DMS 273 treated with DMSO at 0.1 percent for 48 hours (cell line): ENCODE results near the gene PIP4K2C.
"Not testable (repeated sequence)": the region's sequence is repeated elsewhere in the genome, so short reads cannot be mapped to it uniquely, and the experiment has no call there.

ENCODE experiments used
- DNase-seq: peaks from one replicate; lab custom pipeline; 2025; lab: John Stamatoyannopoulos, UW

The PIP4K2C gene

DNA sequence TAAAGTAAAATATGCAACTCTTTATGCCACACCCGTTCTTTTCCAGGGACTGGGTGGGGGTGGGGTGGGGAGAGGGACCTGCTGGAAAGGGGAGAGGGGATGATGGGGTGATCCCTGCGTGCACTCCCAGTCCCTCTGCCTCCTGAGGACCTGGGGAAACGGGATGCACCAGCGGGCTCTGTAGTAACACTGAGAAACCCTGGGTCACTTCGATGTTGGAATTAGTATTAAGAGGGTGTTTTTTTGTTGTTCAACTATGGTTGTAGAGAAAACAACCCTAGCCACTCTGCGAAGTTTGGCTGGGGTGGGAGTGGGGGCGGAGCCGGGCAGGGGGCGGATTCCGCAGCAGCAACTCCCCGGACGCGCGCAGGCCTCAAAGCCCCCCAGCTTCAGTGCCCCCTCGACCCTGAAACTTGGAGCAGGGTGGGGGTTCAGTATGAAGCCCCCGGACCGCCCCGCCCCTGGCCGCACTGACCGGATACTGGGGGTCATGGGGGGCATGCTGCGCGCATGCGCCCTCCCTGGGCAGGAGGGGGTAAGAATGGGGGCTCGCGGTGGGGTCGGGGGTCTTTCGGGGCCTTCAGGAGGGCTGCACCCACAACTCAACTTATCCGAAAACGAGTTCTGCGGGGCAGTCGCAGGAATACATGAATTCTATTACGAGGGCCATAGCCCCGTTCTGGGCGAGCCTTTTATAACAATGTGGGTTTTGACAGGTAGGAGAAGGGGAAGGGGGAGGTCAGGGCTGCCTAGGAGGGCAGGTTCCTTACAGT lies 19.0 kb downstream of the PIP4K2C start:
- DNase-seq: no peak

DNA sequence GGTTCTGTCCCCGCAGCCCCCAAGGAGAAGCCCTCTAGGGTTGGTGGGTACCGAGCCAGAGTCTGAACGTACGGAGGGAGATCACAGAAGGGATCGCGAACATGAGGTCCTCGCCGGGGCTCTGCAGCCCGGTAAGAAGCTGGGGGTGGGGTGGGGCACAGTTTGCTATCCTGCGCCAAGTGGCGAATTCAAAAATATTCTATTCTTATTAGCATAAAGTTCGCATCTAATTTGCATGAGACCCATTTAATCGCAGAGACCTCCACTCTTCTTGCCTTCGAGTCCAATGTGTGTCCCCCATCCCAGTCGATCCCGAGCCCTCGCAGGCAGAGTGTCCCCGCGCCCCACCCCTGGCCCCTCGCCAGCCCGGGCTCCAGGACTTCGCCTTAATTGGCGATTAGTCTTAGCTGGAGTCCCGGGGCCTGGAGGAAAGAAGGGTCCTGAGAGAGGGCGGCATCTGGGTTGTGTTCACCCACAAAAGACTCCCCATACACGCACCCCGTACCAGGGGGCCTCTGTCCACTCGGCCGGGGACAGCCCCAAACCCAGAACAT lies 19.6 kb downstream of the PIP4K2C start:
- DNase-seq: no peak

DNA sequence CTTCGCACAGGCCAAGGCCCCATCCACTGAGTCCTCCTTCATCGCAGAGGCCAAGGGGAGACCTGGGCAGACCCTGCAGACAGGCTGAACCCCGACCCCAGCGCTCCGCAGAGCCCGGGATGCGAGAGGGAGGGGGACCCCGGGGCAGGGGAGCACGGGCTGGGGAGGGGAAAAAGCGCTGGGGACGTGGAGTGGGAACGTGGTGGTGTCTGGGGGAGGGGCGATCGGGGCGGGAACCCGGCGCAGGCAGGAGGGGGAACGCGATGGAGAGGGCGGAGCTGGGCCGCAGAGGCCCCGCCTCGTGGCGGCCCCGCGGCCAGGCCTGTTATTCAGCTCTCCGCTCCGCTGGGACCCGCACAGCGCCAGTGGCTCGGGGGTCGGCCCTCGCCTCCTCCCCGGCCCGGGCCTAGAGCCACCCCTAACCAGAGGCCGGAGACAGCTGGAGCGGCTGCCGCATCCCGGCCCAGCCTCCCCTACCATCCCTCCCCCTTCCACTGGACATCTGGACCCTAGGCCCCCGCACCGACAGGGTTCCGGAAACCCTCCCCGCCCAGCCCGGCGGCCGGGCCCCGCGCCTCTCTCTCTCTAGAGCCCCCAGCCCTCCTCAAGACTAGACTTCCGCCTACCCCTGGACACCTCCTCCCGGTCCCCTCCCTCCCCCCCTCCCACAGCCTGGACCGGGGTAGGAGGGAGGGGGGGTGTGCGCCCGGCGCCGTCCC lies 20.3 kb downstream of the PIP4K2C start, which contains the start of gene ARHGEF25:
Gene ARHGEF25, plus strand, starts transcription at position 328 of the 719 bp plus-strand sequence. CDS start 460 bp downstream, outside the sequence.
- no peak for DNase-seq

DNA sequence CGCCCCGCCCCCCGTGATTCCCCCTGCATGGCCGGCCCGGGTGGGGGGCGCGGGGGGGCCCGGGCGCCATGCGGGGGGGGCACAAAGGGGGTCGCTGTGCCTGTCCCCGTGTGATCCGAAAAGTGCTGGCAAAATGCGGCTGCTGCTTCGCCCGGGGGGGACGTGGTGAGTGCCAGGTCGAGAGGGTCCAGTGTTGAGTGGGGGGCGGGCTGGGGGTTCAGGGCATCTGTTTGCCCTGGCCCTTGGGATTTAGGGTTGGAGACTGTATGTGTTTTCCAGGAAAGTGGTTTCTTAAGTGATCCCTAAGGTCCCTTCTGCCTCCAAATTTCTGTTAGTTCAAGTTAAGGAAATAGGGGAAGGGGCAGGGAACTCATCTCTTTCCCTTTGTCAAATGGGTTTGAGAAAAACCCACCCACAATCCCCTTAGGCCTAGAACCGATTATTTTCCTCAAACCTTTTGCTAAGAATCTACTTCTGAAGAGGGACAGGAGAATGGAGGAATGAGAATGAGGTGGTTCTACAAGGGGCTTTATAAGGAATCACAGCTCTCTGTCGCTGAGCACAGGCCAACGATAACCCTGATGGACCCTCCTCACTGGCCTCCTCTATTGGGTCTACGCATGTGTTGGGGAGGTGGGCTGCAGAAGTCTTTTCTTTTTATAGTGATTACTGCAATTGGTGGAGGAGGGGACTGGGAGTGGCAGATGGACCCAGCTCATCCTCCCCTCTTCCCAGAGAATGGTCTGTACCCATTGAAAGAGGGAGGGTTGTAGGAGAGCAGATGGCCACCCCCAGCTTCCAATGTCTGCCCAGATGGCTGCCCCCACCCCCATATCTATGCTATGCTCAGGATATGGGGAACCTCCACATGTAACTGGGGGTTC lies 21.1 kb downstream of the PIP4K2C start:
- DNase-seq: peak; percentile 79

DNA sequence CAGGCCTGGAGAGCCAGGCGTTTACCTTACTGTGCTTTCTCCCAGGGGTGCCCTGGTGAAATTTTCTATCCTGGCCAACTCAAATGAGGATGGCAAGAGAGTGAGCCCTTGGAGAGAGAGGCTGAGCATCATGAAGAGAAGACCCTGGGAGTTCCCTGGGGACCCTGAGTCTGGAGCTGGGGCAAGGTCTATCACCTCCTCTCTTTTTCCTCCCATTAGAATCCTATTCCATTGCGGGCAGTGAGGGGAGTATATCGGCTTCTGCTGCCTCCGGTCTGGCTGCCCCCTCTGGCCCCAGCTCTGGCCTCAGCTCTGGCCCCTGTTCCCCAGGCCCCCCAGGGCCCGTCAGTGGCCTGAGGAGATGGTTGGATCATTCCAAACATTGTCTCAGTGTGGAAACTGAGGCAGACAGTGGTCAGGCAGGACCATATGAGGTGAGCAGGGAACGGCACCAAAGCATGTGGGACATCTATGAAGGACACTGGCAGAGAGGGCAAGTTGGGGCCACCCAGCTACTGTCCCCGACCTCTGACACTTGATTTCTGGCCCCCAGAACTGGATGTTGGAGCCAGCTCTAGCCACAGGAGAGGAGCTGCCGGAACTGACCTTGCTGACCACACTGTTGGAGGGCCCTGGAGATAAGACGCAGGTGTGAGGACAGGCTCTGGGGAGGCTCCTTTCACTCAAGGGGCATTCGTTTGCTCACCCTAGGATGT lies 21.9 kb downstream of the PIP4K2C start:
- no peak for DNase-seq

DNA sequence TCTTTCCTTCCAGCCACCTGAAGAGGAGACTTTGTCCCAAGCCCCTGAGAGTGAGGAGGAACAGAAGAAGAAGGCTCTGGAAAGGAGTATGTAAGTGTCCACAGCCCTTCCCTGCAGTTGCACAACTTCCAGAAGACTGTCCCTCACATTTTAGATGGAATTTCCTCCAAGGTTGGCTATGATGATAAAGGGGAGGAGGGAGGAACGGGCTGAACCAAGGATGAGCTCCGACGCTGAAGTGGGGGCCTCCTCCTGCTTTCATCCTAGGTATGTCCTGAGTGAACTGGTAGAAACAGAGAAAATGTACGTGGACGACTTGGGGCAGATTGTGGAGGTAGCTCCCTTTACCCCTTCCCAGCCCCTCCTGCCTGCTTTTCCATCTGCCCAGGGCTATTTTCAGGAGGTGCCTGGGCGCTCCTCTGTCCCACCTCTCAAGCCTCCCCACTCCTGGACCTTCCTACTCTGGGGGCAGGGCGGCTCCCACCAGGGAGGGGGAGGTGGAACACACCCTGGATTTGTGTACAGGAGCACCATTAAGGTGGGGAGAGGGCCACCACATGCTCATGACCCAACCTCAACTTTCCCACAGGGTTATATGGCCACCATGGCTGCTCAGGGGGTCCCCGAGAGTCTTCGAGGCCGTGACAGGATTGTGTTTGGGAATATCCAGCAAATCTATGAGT lies 22.6 kb downstream of the PIP4K2C start:
- no peak for DNase-seq

DNA sequence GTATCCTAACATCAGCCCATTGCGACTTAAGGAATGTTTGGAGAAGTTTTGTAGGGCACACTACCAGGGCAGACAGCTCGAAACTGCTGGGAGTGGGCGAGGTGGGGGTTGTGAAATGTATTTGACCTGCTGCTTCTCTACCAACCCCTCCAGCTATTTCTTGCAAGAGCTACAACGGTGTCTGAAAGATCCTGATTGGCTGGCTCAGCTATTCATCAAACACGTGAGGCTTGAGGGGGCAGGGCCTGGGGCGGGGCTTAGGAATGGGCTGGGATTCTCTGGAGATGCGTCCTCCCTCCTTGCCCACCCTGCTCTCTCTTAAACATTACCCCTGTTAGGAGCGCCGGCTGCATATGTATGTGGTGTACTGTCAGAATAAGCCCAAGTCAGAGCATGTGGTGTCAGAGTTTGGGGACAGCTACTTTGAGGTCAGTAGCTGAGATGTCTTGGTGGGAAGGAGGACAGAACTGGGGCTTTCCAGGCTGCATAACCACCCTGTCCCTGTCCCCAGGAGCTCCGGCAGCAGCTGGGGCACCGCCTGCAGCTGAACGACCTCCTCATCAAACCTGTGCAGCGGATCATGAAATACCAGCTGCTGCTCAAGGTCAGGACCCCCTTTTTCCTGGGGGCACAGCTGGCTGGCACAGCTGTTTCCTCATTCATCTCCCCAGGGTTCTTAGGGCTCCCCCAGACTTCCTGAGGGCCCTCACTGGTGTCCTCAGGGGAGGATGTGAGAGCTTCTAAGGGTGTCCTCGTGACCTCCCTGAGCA lies 23.4 kb downstream of the PIP4K2C start:
- DNase-seq: no peak

DNA sequence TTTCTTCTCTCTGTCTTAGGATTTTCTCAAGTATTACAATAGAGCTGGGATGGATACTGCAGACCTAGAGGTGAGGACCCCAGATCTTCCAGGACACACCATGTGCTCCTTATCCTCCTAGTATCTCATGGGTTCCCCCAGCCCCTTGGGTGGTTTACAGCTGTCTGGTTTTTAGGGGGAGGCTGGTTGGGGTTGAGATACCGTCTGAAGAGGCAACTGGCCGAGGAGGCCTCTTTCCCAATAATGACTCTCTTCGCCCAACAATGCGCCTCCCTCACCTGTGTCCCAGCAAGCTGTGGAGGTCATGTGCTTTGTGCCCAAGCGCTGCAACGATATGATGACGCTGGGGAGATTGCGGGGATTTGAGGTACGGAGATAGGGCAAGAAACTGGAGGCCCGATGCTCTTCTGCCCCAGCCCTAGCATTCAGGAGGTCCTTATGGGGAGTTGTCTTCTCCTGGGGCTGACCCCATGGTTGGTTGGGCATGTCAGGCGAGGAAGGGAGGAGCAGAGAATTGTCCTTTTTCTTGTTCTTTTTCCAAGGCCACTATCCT lies 24.0 kb downstream of the PIP4K2C start:
- no peak for DNase-seq

DNA sequence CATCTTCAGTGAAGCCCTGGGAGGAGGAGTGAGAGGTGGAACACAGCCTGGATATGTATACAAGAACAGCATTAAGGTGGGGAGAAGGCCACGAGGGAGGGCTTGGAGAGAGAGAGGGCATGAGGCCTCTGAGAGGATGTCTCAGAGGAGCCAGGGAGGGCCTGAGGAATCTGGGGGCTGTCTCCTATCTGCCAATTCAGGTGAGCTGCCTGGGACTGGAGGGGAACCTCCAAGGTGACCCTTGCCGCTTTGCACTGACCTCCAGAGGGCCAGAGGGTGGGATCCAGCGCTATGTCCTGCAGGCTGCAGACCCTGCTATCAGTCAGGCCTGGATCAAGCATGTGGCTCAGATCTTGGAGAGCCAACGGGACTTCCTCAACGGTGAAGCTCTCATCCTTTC lies 24.6 kb downstream of the PIP4K2C start:
- DNase-seq: no peak

DNA sequence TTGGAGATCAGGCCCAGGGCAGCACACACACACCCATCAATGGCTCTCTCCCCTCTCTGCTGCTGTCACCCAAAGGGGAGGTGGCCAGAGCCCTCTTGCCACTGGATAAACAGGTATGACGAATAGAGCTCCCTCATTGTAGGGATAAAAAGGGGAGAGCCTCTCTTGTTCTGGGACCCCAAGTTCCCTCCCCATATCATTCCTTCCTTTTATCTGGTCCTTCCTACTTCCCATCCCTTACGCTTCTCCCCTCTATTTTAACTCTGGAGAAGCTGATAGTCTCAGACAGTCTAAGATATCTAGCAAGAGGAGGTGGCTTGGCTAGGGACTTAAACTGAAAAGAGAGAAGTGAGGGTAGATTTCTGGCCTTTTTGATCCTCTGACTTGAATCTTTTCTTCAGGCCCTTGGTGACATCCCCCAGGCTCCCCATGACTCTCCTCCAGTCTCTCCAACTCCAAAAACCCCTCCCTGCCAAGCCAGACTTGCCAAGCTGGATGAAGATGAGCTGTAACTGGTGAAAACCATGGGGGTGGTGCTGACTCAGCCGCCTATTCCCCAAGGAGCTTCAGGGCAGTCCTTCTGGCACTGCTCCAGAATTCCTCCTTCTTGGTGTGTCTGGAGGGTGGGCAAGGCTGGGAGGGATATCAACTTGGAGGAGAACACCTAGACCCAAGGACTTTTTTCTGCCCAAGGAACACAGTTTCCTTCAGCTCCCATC lies 25.6 kb downstream of the PIP4K2C start:
- no peak for DNase-seq

DNA sequence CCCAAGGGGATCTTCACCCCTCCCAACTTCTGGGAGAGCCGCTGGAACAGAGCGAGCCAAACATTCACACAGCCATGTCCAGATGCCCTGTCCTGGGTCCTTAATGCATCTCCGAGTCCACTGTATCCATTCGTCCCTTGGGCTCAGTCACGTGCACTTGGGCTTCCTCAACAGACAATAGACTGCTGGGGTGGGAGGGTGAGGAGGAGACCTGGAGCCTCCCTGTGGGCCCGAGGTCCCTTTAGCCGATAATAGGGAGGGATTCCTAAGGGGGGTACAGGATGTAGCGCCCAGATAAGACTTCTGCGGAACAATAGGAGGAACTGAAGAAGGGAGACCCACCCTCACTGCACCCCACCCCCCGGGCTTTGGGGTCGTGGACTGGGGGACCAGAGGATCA lies 26.9 kb downstream of the PIP4K2C start:
- DNase-seq: no peak

DNA sequence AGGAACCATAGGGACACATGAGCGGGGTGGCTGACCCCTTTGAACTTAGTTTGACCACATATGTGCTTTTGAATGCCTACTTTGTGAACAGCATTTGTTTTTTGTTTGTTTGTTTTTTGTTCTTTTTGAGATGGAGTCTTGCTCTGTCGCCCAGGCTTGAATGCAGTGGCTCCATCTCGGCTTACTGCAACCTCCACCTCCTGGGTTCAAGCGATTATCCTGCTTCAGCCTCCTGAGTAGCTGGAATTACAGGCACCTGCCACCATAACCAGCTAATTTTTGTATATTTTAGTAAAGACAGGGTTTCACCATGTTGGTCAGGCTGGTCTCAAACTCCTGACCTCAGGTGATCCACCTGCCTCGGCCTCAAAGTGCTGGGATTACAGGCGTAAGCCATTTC lies 27.4 kb downstream of the PIP4K2C start:
- not testable (repeated sequence) for DNase-seq

DNA sequence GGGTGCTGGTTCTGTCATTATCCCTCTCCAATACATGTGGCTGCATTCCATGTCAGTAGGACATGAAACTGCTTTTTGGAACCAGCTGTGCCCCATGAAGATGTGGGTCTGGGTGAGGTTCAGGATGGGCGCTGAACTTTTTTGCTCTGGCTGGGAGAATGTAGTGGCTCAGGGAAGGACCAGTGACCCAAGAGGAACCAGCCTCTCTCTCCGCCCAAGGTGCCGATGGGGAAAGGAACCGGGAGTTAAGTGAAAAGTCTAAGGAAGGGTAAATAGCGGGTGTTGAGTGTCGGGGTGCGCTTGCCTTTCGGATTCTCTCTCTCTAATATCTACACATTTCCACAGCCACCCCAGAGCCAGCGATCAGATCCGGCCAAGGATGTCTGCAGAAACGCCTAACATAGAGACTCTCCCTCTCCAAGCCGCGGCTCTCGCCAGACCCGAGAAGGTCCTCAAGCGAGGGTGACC lies 28.0 kb downstream of the PIP4K2C start:
- DNase-seq: no peak

DNA sequence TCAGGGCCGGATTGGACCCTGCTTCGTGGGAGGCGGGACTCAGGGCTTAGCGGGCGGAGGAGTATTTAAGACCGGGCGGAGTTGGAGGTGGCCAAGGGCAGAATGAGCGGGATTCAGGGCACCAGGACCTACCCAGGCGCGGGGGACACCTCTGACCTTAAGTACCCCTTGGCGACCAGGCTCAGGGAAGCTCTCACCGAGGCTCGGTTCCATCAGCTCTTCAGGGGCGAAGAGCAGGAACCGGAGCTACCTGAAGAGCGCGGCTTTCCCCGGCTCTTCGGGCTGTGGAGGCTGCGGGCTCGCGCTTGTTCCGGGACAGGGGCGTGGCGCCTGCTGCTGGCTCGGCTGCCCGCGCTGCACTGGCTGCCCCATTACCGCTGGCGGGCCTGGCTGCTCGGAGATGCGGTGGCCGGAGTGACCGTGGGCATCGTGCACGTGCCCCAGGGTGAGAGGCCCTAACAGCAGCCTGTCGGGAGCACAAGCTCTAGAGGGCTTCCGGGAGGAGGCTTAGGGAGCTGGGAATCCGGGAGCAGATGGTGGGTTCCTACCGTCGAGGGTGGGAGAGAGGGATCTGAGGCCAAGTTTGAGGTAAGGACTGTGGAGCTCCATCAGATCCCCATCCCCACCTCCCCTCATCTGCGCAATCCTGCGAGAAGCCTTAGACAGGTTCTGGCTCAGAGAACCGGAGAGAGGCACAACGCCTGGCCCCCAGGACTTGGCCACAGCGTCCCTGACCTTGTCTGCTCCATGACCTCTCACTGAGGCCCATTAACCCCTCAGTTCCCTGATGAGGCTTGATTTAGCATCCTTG lies 28.6 kb downstream of the PIP4K2C start:
- no peak for DNase-seq

DNA sequence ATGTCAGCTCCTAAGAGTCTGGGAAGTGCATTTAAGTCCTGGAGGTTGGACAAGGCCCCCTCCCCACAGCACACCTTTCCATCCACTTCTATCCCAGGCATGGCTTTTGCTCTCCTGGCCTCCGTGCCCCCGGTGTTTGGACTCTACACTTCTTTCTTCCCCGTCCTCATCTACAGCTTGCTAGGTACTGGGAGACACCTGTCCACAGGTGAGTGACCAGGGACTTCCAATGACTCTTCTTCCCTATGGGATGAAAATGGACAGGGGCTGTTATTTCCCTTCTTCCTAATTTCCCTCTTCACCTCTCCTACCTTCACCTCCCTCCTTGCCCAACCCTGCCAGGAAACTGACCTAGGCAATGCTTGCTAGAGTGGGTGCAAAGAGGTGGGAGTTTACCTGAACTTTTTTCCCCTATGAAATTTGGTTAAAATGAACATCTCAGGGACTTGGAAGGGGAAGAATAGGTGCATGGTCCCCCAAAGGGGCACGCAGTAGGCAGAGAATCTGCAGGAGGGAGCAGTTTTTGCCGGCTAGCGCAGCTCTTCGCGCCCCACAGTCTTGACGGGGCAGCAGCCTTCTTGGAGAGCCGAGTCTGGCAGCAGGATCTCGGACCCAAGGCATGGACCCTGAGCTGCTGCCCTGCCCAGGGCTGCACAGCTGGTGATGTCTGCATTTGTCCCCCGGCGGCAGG lies 29.4 kb downstream of the PIP4K2C start:
- DNase-seq: no peak

DNA sequence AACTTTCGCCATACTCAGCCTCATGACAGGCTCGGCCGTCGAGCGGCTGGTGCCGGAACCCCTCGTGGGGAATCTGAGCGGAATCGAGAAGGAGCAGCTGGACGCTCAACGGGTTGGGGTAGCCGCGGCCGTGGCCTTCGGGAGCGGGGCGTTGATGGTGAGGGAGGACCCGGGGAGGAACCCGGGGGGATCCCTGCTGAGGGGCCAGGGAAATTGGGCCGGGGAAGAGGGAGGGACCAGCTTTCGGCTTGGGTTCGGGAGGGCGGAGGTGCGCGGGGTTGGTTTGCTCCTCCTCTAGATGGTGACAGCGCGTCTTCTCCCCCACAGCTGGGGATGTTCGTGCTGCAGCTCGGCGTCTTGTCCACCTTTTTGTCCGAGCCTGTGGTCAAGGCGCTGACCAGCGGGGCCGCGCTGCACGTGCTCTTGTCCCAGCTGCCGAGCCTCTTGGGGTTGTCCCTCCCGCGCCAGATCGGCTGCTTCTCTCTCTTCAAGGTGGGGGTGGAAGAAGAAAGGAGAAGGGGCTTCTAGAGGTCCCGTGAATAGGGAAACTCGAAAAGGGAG lies 30.0 kb downstream of the PIP4K2C start:
- no peak for DNase-seq
